GM21447 (cell line): ENCODE data around the gene SPOCK2.
"Not testable (repeated sequence)": the region's sequence is repeated elsewhere in the genome, so short reads cannot be mapped to it uniquely, and the experiment has no call there.

Experiments
- ATAC-seq: cut with Tn5 transposase; IDR thresholded peaks from one replicate; pipeline ENCODE4 v1.9.1; 2021; ENCODE audit not compliant: unreplicated experiment

Gene SPOCK2

GRCh38 chr10:72108004-72108370 is 19.6 kb upstream of the SPOCK2 start:
- not testable (repeated sequence) for ATAC-seq

- no peak for ATAC-seq
Measured at GRCh38 chr10:72107325-72108003, 19.1 kb upstream of the SPOCK2 start.

- no peak for ATAC-seq
Measured at GRCh38 chr10:72106896-72107295, 18.5 kb upstream of the SPOCK2 start.

- ATAC-seq = no peak
Measured at GRCh38 chr10:72106154-72106849, 18.0 kb upstream of the SPOCK2 start.

- no peak for ATAC-seq
Measured at GRCh38 chr10:72105710-72106109, 17.4 kb upstream of the SPOCK2 start.

GRCh38 chr10:72105098-72105475 is 16.7 kb upstream of the SPOCK2 start:
- ATAC-seq = no peak

- ATAC-seq = no peak
Measured at GRCh38 chr10:72104472-72105097, 16.2 kb upstream of the SPOCK2 start.

- ATAC-seq = no peak
Measured at GRCh38 chr10:72099600-72099921, 11.2 kb upstream of the SPOCK2 start.

- ATAC-seq = no peak
Measured at GRCh38 chr10:72098836-72099599, 10.7 kb upstream of the SPOCK2 start.

- no peak for ATAC-seq
Measured at GRCh38 chr10:72098301-72098835, 10.0 kb upstream of the SPOCK2 start.

GRCh38 chr10:72097448-72098300 is 9.3 kb upstream of the SPOCK2 start:
- ATAC-seq = no peak

- ATAC-seq = no peak
Measured at GRCh38 chr10:72096115-72097000, 8.0 kb upstream of the SPOCK2 start.

GRCh38 chr10:72095195-72095594 is 6.8 kb upstream of the SPOCK2 start:
- ATAC-seq = no peak

- ATAC-seq = no peak
Measured at GRCh38 chr10:72094574-72094973, 6.2 kb upstream of the SPOCK2 start.

- no peak for ATAC-seq
Measured at GRCh38 chr10:72093450-72093849, 5.1 kb upstream of the SPOCK2 start.

GRCh38 chr10:72092987-72093386 is 4.6 kb upstream of the SPOCK2 start:
- no peak for ATAC-seq

- ATAC-seq = no peak
Measured at GRCh38 chr10:72092171-72092924, 4.0 kb upstream of the SPOCK2 start.

GRCh38 chr10:72090326-72090725 is 2.0 kb upstream of the SPOCK2 start:
- ATAC-seq = no peak

GRCh38 chr10:72089618-72090017 is 1.3 kb upstream of the SPOCK2 start:
- ATAC-seq = no peak
